C4-2B (cell line): ENCODE measurements around the gene LHX3.

Experiments used
- ZFX ChIP-seq: fragments of 450-650 bp; IDR thresholded peaks from 2 replicates; pipeline ENCODE4 v1.6.1; 2017
- TF ChIP-seq, protein P1 (sequence below): fragments of 450-650 bp; conservative IDR thresholded peaks from 2 replicates; pipeline ENCODE4 v1.5.1; 2017; ENCODE audit warnings: mild to moderate bottlenecking

DNA sequence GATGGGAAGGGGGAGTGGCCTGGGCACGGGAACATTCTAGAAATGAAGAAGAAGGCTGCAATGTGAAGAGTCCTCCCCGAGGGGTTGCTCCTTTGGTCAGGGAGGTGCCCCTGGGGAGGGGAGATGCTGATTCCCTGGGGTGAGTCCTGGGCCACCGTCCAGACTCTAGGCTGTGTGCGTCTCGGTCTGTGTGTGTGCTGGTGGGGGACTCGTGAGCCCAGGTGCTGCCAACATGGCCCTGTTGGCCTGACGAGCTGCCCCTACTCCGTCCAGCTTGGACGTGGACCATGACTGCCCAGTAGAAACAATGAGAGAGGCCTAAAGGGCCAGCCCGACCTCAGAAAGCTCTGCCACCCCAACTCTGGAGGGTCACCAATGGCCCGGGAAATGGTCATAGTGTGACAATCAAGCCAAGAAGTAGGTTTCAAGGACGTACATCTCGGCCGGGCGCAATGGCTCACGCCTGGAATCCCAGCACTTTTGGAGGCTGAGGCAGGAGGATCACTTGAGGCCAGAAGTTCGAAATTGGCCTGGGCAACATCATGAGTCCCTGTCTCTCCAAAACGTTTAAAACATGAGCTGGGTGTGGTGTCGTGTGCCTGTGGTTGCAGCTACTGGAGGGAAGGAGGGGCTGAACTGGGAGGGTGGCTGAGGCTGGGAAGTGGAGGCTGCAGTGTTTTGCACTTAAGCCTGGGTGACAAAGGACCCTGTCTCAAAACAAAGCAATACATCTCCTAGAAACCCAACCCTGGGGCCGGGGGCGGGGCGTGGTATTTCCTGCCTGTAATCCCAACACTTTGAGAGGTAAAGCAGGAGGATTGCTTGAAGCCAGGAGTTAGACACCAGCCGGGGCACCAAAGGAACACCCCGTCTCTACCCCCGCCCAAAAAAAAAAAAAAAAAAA, 17.0 kb downstream of the LHX3 start:
- TF ChIP-seq, protein P1, sequence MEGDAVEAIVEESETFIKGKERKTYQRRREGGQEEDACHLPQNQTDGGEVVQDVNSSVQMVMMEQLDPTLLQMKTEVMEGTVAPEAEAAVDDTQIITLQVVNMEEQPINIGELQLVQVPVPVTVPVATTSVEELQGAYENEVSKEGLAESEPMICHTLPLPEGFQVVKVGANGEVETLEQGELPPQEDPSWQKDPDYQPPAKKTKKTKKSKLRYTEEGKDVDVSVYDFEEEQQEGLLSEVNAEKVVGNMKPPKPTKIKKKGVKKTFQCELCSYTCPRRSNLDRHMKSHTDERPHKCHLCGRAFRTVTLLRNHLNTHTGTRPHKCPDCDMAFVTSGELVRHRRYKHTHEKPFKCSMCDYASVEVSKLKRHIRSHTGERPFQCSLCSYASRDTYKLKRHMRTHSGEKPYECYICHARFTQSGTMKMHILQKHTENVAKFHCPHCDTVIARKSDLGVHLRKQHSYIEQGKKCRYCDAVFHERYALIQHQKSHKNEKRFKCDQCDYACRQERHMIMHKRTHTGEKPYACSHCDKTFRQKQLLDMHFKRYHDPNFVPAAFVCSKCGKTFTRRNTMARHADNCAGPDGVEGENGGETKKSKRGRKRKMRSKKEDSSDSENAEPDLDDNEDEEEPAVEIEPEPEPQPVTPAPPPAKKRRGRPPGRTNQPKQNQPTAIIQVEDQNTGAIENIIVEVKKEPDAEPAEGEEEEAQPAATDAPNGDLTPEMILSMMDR, result no peak
- TF ChIP-seq ZFX, result no peak
